ENCODE measurements around the gene CFAP99.
"Not testable (repeated sequence)": the region's sequence is repeated elsewhere in the genome, so short reads cannot be mapped to it uniquely, and the experiment has no call there.

DNA sequence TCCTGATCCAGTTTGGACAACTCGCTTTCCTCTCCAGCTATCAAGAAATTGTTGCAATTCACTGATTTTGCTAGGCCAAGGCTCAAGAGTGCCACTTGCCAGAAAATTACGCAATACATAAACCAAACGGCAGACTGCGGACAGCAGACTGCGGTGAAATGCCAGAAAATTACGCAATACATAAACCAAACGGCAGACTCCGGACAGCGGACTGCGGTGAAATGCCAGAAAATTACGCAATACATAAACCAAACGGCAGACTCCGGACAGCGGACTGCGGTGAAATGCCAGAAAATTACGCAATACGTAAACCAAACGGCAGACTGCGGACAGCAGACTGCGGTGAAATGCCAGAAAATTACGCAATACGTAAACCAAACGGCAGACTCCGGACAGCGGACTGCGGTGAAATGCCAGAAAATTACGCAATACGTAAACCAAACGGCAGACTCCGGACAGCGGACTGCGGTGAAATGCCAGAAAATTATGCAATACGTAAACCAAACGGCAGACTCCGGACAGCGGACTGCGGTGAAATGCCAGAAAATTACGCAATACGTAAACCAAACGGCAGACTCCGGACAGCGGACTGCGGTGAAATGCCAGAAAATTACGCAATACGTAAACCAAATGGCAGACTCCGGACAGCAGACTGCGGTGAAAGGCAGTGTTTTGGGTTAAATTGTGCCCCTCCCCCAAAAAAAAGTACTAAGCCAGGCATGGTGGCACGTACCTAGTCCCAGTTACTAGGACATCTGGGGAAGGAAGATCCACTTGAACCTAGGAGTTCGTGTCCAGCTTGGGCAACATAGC lies 11.4 kb downstream of the CFAP99 start:
- TF ChIP-seq FOXP2 (optimal IDR thresholded peaks at IDR 0.05; ENCODE audit: control extremely low read depth, extremely low read length, insufficient read depth); POLR2AphosphoS5 (IDR thresholded peaks at IDR 0.05; ENCODE audit: borderline replicate concordance, low read depth, low read length): not testable (repeated sequence)
